IMR-90 (cell line): Measurements from ENCODE around the gene GRIA3. TPM values are rescaled to one million over a fixed set of nuclear protein-coding genes. Genes with fewer than 3 reads are reported as not detected.

Experiments
- ATAC-seq: fragments of 200-7000 bp; cut with Tn5 transposase; 2 replicates; pipeline ENCODE4 v1.9.1; 2020; ENCODE audit warnings: low read depth, mild to moderate bottlenecking, moderate library complexity
- BruUV-seq: library from RNA; stranded (reverse); fragments of 400-500 nt; replicated peaks from 2 replicates; lab custom pipeline; 2021; lab: Mats Ljungman, UMichigan
- CTCF ChIA-PET: fragments of 300-600 bp; formaldehyde crosslinking; extraction: SDS; loops from one replicate; lab custom pipeline; 2021; ENCODE audit warnings: antibody characterized with exemption; lab: Yijun Ruan, JAX
- POLR2A ChIA-PET: fragments of 300-600 bp; sonication (Branson Sonifier 250); formaldehyde crosslinking; loops from one replicate; lab custom pipeline; 2022; ENCODE audit warnings: antibody characterized with exemption; ENCODE audit not compliant: unreplicated experiment; lab: Charles Lee
- DNase-seq: peaks from one replicate; pipeline ENCODE4 v3.0.0; 2013
- H2AFZ ChIP-seq: replicated peaks from 2 replicates; pipeline ENCODE3; 2013; ENCODE audit warnings: low read length, mild to moderate bottlenecking; ENCODE audit not compliant: poor library complexity
- H2AK5ac ChIP-seq: 2 replicates; pipeline ENCODE4 v1.6.1; 2013; ENCODE audit warnings: low read depth, low read length, inconsistent platforms
- H2AK9ac ChIP-seq: replicated peaks from 2 replicates; pipeline ENCODE3; 2013; ENCODE audit warnings: mild to moderate bottlenecking, low read depth, low read length, moderate library complexity; ENCODE audit not compliant: poor library complexity
- H2BK120ac ChIP-seq: 2 replicates; pipeline ENCODE4 v1.6.1; 2013; ENCODE audit warnings: low read depth, low read length, inconsistent platforms
- H2BK15ac ChIP-seq: 3 replicates; pipeline ENCODE4 v1.6.1; 2013; ENCODE audit warnings: low read depth, low read length, inconsistent platforms
- H2BK20ac ChIP-seq: 2 replicates; pipeline ENCODE4 v1.6.1; 2013; ENCODE audit warnings: low read depth, mild to moderate bottlenecking, inconsistent platforms, low read length, moderate library complexity
- H2BK5ac ChIP-seq: 2 replicates; pipeline ENCODE4 v1.6.1; 2013; ENCODE audit warnings: mild to moderate bottlenecking, low read depth, low read length, inconsistent platforms; ENCODE audit not compliant: poor library complexity, severe bottlenecking
- H3K14ac ChIP-seq: replicated peaks from 2 replicates; pipeline ENCODE4 v1.6.1; 2013; ENCODE audit warnings: low read depth, low read length, inconsistent platforms
- H3K18ac ChIP-seq: 2 replicates; pipeline ENCODE4 v1.6.1; 2013; ENCODE audit warnings: low read depth, low read length, control low read depth
- H3K23ac ChIP-seq: 2 replicates; pipeline ENCODE4 v1.6.1; 2013; ENCODE audit warnings: low read depth, low read length, inconsistent platforms
- H3K27ac ChIP-seq: 2 replicates; pipeline ENCODE4 v1.5.1; 2013; ENCODE audit warnings: mild to moderate bottlenecking, control low read depth, low read length; ENCODE audit not compliant: insufficient read depth
- H3K27me3 ChIP-seq: 2 replicates; pipeline ENCODE4 v1.6.1; 2013; ENCODE audit warnings: low read length; ENCODE audit not compliant: control insufficient read depth, insufficient read depth
- H3K36me3 ChIP-seq: 2 replicates; pipeline ENCODE4 v1.6.1; 2013; ENCODE audit warnings: low read length, mixed read lengths; ENCODE audit not compliant: control insufficient read depth, insufficient read depth
- H3K4ac ChIP-seq: 2 replicates; pipeline ENCODE4 v1.6.1; 2013; ENCODE audit warnings: low read depth, low read length, inconsistent platforms
- H3K4me1 ChIP-seq: 2 replicates; pipeline ENCODE4 v1.6.1; 2013; ENCODE audit warnings: low read length, mixed read lengths; ENCODE audit not compliant: control insufficient read depth, insufficient read depth
- H3K4me2 ChIP-seq: 2 replicates; pipeline ENCODE4 v1.6.1; 2013; ENCODE audit warnings: low read depth, mild to moderate bottlenecking, control low read depth, low read length, moderate library complexity
- H3K4me3 ChIP-seq: 2 replicates; pipeline ENCODE4 v1.5.1; 2013; ENCODE audit warnings: low read depth, mild to moderate bottlenecking, control low read depth, low read length, moderate library complexity; ENCODE audit not compliant: insufficient read depth
- H3K56ac ChIP-seq: 2 replicates; pipeline ENCODE4 v1.6.1; 2013; ENCODE audit warnings: low read length, inconsistent platforms; ENCODE audit not compliant: insufficient read depth; ENCODE audit errors: extremely low read depth
- H3K79me1 ChIP-seq, 2 experiments: 2 replicates each; pipeline ENCODE4 v1.6.1; 2013; ENCODE audit warnings: low read length in 2 of 2, inconsistent platforms in 1 of 2, low read depth in 1 of 2
- H3K9ac ChIP-seq: 2 replicates; pipeline ENCODE4 v1.6.1; 2013; ENCODE audit warnings: low read depth, low read length, control low read depth
- H3K9me1 ChIP-seq: 2 replicates; pipeline ENCODE4 v1.6.1; 2013; ENCODE audit warnings: low read length, inconsistent platforms; ENCODE audit not compliant: insufficient read depth
- H3K9me3 ChIP-seq: 2 replicates; pipeline ENCODE4 v1.6.1; 2013; ENCODE audit warnings: low read length; ENCODE audit not compliant: control insufficient read depth, insufficient read depth
- H4K20me1 ChIP-seq: 2 replicates; pipeline ENCODE4 v1.6.1; 2013; ENCODE audit warnings: low read length, inconsistent platforms; ENCODE audit not compliant: insufficient read depth
- H4K5ac ChIP-seq: 2 replicates; pipeline ENCODE4 v1.6.1; 2013; ENCODE audit warnings: mild to moderate bottlenecking, low read depth, low read length, control low read depth
- H4K8ac ChIP-seq, 2 experiments: 2 replicates each; pipeline ENCODE4 v1.6.1; 2013; ENCODE audit warnings: low read depth in 2 of 2, low read length in 2 of 2, control low read depth in 1 of 2, inconsistent platforms in 1 of 2
- H4K91ac ChIP-seq: 2 replicates; pipeline ENCODE4 v1.6.1; 2013; ENCODE audit warnings: low read depth, low read length, inconsistent platforms; ENCODE audit not compliant: insufficient read depth
- CEBPB ChIP-seq: IDR thresholded peaks from 2 replicates; pipeline ENCODE4 v1.6.1; 2012; ENCODE audit warnings: low read depth, low read length, improper control_type of control experiment
- CTCF ChIP-seq: conservative IDR thresholded peaks from 2 replicates; pipeline ENCODE4 v1.5.1; 2012; ENCODE audit warnings: mild to moderate bottlenecking, low read depth, low read length, improper control_type of control experiment
- FOS ChIP-seq: fragments of 150-350 bp; IDR thresholded peaks from 2 replicates; pipeline ENCODE4 v1.6.1; 2016; ENCODE audit warnings: low read depth, low read length
- RAD21 ChIP-seq: IDR thresholded peaks from 2 replicates; pipeline ENCODE4 v1.6.1; 2012; ENCODE audit warnings: low read length, improper control_type of control experiment
- SMC3 ChIP-seq: fragments of 150-350 bp; IDR thresholded peaks from 2 replicates; pipeline ENCODE4 v1.6.1; 2016; ENCODE audit warnings: low read depth, mild to moderate bottlenecking, antibody characterized with exemption, low read length, moderate library complexity
- WGBS, 2 experiments: methylation state at CpG; one replicate each; pipeline versions ENCODE4 v1.1.5 to v1.1.7; 2013; ENCODE audit warnings: missing lambda C conversion rate in 2 of 2; ENCODE audit not compliant: insufficient read length in 1 of 2; ENCODE audit errors: extremely low coverage in 2 of 2; 5-methylcytosine and 5-hydroxymethylcytosine counted together
- dilution Hi-C: fragments of 300-500 bp; cut with HindIII; formaldehyde crosslinking; loops from one replicate; pipeline ENCODE4 v1.14.3; 2018; ENCODE audit warnings: low sequenced_read_pairs; ENCODE audit not compliant: unreplicated experiment
- in situ Hi-C: fragments of 300-500 bp; cut with MboI; formaldehyde crosslinking; loops from 3 replicates; pipeline ENCODE4 v1.14.3; 2019; ENCODE audit warnings: low sequenced_read_pairs, inconsistent platforms, mixed read lengths
- intact Hi-C: fragments of 100-400 bp; cut with micrococcal nuclease; formaldehyde crosslinking; loops from 2 replicates; pipeline ENCODE4 v1.10.0; 2022
- polyA plus RNA-seq, 3 experiments: library from polyadenylated mRNA; depleted of rRNA; stranded (reverse); fragments of >200 nt; gene quantifications; 2 replicates each; pipeline ENCODE4 v1.2.3, GENCODE V29; 2012; ENCODE audit warnings: low replicate concordance in 1 of 3
- total RNA-seq: library from RNA; depleted of rRNA; stranded (reverse); fragments of >200 nt; gene quantifications from 2 replicates; pipeline ENCODE4 v1.2.3, GENCODE V29; 2012

GRIA3 gene
- total and polyA plus RNA-seq, 2 of the 4 experiments (the other 2 are of a cell fraction) = not detected

- BruUV-seq = no TSS peak
- H2BK120ac ChIP-seq = no peak overlapping the region
- dilution Hi-C loops = no loop called here
Observed at GRCh38 chrX:123450222-123450621, 266.1 kb downstream of the GRIA3 start.

More at GRCh38 chrX:123450222-123450621, 266.1 kb downstream of the GRIA3 start:
- ChIA-PET POLR2A (no interaction called here), CTCF (interaction anchor here (0.6 to 1.4 kb wide), 3 partner anchors 9 to 317 kb away, joined by 3 to 5 read pairs (median 3); no protein-coding TSS in a partner anchor)
- Histone ChIP-seq H2BK15ac (no peak overlapping the region), H2BK5ac (no peak overlapping the region), H2AK9ac (no peak overlapping the region), H3K79me1 (no peaks in the 10 kb centered on the region), H3K18ac (no peak overlapping the region), H3K4me2 (no peak overlapping the region), H3K9ac (no peak overlapping the region), H4K91ac (no peak overlapping the region), H4K5ac (no peak overlapping the region), H4K8ac (no peak overlapping the region), H3K36me3 (no peaks in the 10 kb centered on the region), H3K9me1 (no peaks in the 10 kb centered on the region), H3K27me3 (no peaks in the 10 kb centered on the region), H3K23ac (no peak overlapping the region), H3K4me1 (no peaks in the 10 kb centered on the region), H3K4ac (no peak overlapping the region), H4K20me1 (no peaks in the 10 kb centered on the region), H2BK20ac (no peak overlapping the region), H3K27ac (no peak overlapping the region), H3K9me3 (no peaks in the 10 kb centered on the region), H2AK5ac (no peak overlapping the region), H3K4me3 (no peak overlapping the region), H3K56ac (no peak overlapping the region), H2AFZ (no peak overlapping the region), H3K14ac (no peak overlapping the region)
- TF ChIP-seq FOS (no peak), CEBPB (no peak), CTCF (peak; percentile 32), RAD21 (peak; percentile 28; the same call in 1 of the 2 replicates), SMC3 (peak; percentile 25; the same call in 1 of the 2 replicates)
- DNase-seq (peak; percentile 1), ATAC-seq (no peak)
- intact Hi-C loops = loop anchor here (2.0 kb wide), 1 partner anchor 317 kb away; no protein-coding TSS in a partner anchor
- in situ Hi-C loops = no loop called here
- WGBS, 2 experiments = no CpG with 5 or more reads among the region's 3 CpGs
